Fibroblast of mammary gland (primary cell): Measurements from ENCODE around the gene GPR65.

Experiments used
- DNase-seq: peaks from one replicate; pipeline ENCODE4 v3.0.0-alpha.2; 2010; ENCODE audit warnings: low read depth
- H3K4me3 ChIP-seq: 2 replicates; pipeline ENCODE4 v1.5.1; 2011; ENCODE audit warnings: low read depth, mild to moderate bottlenecking, low read length, moderate library complexity; ENCODE audit not compliant: control insufficient read depth
- CTCF ChIP-seq: conservative IDR thresholded peaks from 2 replicates; pipeline ENCODE4 v1.5.1; 2011; ENCODE audit warnings: low read depth, low read length, inconsistent platforms; ENCODE audit not compliant: control insufficient read depth, insufficient read depth

GPR65 gene

DNA sequence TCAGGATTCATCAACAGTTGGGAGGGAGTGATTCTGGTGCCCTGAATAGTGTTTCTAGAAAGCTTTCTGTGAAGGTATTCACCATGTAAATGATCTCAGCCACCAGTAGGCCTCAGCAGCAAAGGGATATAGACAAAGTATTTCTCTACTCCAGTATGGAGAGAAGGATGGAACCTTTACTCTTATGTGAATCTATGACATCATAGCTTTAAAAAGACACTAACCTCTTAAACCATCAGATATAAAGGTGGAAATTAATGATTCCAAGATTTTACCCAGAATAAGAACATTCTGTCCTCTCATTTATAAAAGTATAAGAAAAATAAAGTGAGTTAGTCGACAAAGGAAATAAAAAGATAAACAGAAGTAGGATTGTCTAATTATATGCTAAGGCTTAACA is 4.6 kb downstream of the GPR65 start:
- no peak overlapping the region for H3K4me3 ChIP-seq
- DNase-seq: no peak
- no peak for TF ChIP-seq CTCF

DNA sequence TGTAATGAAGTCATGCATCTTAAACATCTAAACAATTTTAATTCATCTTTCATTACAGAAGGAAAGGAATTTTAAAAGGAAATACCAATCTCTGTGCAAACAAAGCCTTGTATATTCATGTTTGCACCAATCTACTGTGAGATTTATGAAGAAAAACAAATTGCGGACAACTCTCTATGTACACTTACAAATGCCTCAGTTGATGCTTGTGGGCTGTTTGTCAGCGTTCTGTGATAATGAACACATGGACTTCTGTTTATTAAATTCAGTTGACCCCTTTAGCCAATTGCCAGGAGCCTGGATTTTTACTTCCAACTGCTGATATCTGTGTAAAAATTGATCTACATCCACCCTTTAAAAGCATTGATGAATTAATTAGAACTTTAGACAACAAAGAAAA is 5.4 kb downstream of the GPR65 start:
- DNase-seq: no peak
- no peak for TF ChIP-seq CTCF
- H3K4me3 ChIP-seq: no peak overlapping the region

GRCh38 chr14:88012495-88012894 is 7.6 kb downstream of the GPR65 start:
- no peak for TF ChIP-seq CTCF

DNA sequence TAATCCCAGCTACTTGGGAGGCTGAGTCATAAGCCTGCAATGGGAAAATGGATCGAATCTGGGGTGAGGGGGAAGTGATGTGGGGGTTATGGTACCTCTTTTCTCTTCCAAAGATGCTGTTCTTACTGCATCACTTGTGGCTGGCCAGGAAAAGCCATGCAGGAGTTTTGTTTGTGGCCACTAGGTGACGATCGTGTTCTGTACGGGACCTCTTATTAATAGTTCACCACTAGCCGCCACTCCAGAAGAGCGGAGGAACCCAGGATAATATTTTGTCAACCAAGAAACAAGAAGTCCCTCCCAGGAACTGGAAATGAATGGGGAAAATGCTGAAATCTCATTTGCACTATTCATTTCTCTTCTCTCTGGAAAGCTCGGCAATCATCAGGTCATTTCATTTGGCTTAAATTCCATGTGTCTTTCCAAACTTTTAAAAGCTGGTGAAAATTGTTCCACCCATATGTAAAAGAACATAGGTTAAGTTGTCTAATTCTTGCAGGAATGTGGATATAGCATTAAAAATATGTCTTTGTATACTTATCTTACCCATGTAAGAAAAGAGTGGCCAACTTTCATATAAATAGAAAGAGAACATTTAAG is 8.9 kb downstream of the GPR65 start:
- no peak overlapping the region for H3K4me3 ChIP-seq
- DNase-seq: peak; percentile 72
- TF ChIP-seq CTCF: peak; percentile 92

More at GRCh38 chr14:88012495-88012894, 7.6 kb downstream of the GPR65 start:
- H3K4me3 ChIP-seq: no peak overlapping the region
- DNase-seq: no peak

DNA sequence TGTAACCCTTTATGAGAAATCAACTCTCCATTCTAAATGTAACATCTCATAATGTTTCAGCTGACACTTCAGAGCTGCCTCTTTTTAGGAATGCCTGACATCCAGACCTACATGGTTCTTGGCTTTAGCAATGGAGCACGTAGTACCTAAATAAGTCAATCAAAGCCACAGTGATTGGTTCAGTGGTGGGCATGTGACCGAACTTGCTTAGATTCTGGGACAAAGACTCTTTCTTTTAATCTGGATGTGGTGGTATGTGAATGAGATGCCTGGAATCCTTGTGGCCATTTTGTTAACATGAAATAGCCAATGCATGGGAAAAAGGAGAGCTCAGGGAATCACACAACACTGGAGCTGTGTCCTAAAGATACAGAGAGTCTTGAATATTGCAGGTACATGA is 11.8 kb downstream of the GPR65 start:
- H3K4me3 ChIP-seq: no peak overlapping the region
- no peak for DNase-seq
- no peak for TF ChIP-seq CTCF

- no peak for DNase-seq
Observed at GRCh38 chr14:88017535-88017934, 12.6 kb downstream of the GPR65 start.

More at GRCh38 chr14:88017535-88017934, 12.6 kb downstream of the GPR65 start:
- H3K4me3 ChIP-seq: no peak overlapping the region
- TF ChIP-seq CTCF: no peak
